Activated naive CD8-positive, alpha-beta T cell (primary cell): Measurements from ENCODE around the gene MCF2L2.
"Not testable (repeated sequence)": the region's sequence is repeated elsewhere in the genome, so short reads cannot be mapped to it uniquely, and the experiment has no call there.

Experiments
- H3K27ac Mint-ChIP-seq: one replicate; pipeline ENCODE4 v1.8.0; 2021; ENCODE audit warnings: mixed read lengths
- H3K27me3 Mint-ChIP-seq: one replicate; pipeline ENCODE4 v1.8.0; 2021; ENCODE audit warnings: mixed read lengths
- H3K36me3 Mint-ChIP-seq: one replicate; pipeline ENCODE4 v1.8.0; 2021; ENCODE audit warnings: mixed read lengths
- H3K4me1 Mint-ChIP-seq: one replicate; pipeline ENCODE4 v1.8.0; 2021; ENCODE audit warnings: low read depth, mixed read lengths
- H3K4me3 Mint-ChIP-seq: one replicate; pipeline ENCODE4 v1.8.0; 2021; ENCODE audit warnings: mild to moderate bottlenecking, mixed read lengths
- H3K9me3 Mint-ChIP-seq: one replicate; pipeline ENCODE4 v1.8.0; 2021; ENCODE audit warnings: low read depth, mixed read lengths

MCF2L2 gene, protein sequence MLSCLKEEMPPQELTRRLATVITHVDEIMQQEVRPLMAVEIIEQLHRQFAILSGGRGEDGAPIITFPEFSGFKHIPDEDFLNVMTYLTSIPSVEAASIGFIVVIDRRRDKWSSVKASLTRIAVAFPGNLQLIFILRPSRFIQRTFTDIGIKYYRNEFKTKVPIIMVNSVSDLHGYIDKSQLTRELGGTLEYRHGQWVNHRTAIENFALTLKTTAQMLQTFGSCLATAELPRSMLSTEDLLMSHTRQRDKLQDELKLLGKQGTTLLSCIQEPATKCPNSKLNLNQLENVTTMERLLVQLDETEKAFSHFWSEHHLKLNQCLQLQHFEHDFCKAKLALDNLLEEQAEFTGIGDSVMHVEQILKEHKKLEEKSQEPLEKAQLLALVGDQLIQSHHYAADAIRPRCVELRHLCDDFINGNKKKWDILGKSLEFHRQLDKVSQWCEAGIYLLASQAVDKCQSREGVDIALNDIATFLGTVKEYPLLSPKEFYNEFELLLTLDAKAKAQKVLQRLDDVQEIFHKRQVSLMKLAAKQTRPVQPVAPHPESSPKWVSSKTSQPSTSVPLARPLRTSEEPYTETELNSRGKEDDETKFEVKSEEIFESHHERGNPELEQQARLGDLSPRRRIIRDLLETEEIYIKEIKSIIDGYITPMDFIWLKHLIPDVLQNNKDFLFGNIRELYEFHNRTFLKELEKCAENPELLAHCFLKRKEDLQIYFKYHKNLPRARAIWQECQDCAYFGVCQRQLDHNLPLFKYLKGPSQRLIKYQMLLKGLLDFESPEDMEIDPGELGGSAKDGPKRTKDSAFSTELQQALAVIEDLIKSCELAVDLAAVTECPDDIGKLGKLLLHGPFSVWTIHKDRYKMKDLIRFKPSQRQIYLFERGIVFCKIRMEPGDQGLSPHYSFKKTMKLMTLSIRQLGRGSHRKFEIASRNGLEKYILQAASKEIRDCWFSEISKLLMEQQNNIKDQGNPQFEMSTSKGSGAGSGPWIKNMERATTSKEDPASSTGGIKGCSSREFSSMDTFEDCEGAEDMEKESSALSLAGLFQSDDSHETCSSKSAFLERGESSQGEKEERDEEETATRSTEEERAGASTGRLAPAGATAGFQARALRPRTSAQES

GRCh38 chr3:183428447-183429211, at the start of gene MCF2L2:
Gene MCF2L2 (minus strand): TSS chr3:183428619. CDS start chr3:183427977, 642 bp downstream.
- H3K27me3 Mint-ChIP-seq = no peaks in the 10 kb centered on the region
- H3K9me3 Mint-ChIP-seq = no peaks in the 10 kb centered on the region
- peaks cover 23% of the 10 kb centered on the region for H3K4me1 Mint-ChIP-seq

DNA sequence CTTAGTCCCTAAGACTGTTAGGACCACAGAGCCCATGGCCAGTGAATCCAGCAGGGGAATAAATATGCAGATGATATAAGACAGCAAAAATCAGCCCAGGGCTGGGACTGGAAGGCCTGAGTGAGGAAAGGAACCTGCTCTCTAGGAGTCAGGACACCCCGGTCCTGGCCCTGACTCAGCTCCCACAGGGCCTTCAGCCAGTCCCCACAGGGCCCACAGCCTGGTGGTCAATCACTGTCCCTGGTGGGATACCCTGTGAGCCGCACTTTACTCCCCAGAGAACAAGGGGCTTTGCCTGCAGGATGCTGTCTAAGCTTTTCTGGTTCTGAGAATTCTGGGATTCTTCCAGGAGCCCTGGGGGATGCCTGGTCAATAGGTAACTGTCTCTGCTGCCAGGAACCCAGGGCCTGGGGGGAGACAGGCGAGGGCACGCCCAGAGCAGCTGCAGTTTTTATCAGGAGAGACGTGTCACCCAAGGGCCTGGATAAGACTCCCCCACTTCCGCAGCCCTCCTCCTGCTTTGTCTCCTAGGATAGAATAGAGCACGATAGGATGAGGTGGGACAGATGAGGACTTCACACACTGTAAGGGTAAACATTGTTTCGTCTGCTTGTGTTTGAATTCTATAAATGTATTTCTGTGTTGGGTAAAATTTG, 49.5 kb upstream of the MCF2L2 start:
- Mint-ChIP-seq H3K27me3 (no peaks in the 10 kb centered on the region), H3K4me1 (no peaks in the 10 kb centered on the region), H3K27ac (no peak overlapping the region), H3K36me3 (no peaks in the 10 kb centered on the region), H3K9me3 (no peaks in the 10 kb centered on the region), H3K4me3 (no peak overlapping the region)

More at GRCh38 chr3:183428447-183429211, at the start of gene MCF2L2:
- Mint-ChIP-seq H3K4me3 (peak within 1 kb of the TSS; percentile 92), H3K36me3 (no peaks in the 10 kb centered on the region), H3K27ac (peak within 1 kb of the TSS; percentile 51)

DNA sequence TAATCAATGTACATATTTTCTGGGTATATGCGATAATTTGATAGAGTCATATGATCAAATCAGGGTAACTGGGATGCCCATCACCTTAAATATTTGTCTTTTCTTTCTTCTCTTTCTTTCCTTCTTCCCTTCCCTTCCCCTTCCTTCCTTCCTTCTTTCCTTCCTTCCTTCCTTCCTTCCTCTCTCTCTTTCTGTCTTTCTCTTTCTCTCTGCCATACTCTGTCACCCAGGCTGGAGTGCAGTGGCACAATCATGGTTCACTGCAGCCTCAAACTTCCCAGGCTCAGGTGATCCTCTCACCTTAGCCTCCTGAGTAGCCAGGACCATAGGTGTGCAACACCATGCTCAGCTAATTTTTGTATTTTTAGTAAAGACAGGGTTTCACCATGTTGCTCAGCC, 47.3 kb upstream of the MCF2L2 start:
- H3K4me1 Mint-ChIP-seq, H3K27me3 Mint-ChIP-seq, H3K4me3 Mint-ChIP-seq, H3K27ac Mint-ChIP-seq, H3K36me3 Mint-ChIP-seq, H3K9me3 Mint-ChIP-seq: not testable (repeated sequence)

DNA sequence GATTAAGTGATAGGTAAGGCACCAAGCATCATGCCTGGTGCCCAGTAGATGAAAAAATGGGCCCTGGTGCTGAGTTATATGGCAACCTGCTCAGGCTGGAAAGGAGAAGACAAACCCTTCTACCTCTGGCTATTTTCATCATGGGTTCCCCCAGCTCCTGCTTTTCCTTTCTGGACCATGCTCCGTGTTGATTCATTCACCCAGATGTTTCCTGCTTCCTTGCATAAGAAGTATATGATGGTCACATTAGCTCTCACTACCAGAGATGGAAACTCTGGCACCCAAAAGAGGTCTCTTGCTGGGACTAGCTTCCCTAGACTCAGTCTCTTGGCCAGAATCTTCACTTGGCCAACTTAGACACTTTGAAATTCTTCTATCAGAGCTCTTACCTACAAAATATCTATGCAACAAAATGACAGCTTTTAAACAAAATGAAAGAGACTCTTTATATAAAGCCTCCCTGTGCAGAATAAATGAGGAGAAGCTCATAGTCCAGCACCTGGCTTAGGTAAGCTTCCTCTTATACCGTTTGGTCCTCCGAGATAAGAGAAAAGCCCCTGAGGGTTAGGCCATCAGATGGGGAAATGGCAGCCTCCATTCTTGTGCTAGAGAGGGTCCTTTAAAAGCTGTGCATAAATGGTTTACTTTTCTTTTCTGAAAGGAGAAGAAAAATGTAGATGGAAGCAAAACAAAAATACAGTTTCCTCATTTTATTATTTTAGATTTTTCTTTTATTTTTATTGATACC, 46.8 kb upstream of the MCF2L2 start:
- Mint-ChIP-seq H3K36me3 (no peaks in the 10 kb centered on the region), H3K27ac (no peak overlapping the region), H3K27me3 (no peaks in the 10 kb centered on the region), H3K4me1 (no peaks in the 10 kb centered on the region), H3K9me3 (no peaks in the 10 kb centered on the region), H3K4me3 (no peak overlapping the region)

DNA sequence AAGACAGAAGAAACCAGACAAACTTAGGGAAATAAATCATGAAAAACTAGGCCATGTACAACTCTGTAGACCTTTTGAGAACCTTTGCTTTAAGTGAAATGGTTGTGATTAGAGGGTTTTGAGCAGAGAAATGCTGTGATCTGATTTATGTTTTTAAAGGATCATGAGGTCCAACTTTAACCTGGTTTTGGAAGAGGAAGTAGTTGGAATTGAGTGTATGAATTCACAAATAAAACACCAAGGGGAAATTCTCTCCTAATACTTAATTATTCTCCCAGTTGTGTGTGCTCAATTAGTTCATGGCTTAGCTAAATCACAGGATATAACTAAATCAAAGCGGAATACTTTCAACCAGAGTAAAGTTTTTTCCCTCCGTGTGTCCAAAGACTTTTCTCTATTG, 45.5 kb upstream of the MCF2L2 start:
- no peak overlapping the region for H3K4me3 Mint-ChIP-seq
- no peak overlapping the region for H3K27ac Mint-ChIP-seq
- no peaks in the 10 kb centered on the region for H3K9me3 Mint-ChIP-seq
- H3K27me3 Mint-ChIP-seq = no peaks in the 10 kb centered on the region
- peaks cover 6% of the 10 kb centered on the region for H3K4me1 Mint-ChIP-seq
- H3K36me3 Mint-ChIP-seq = no peaks in the 10 kb centered on the region

DNA sequence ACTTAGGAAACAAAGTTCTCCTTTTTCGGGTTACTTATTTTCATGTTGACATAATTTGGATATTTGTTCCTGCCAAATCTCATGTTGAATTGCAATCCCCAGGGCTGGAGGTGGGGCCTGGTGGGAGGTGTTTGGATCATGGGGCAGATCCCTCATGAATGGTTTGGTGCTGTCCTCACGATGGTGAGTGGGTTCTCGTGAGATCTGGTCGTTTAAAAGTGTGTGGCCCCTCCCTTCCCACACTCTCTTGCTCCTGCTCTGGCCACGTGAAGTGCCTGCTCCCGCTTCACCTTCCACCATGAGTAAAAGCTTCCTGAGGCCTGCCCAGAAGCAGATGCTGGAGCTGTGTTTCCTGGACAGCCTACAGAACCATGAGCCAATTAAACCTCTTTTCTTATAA, 43.7 kb upstream of the MCF2L2 start:
- Mint-ChIP-seq H3K27me3 (peaks cover 1% of the 10 kb centered on the region), H3K36me3 (no peaks in the 10 kb centered on the region), H3K4me3 (no peak overlapping the region), H3K9me3 (no peaks in the 10 kb centered on the region), H3K27ac (no peak overlapping the region), H3K4me1 (peaks cover 16% of the 10 kb centered on the region)

DNA sequence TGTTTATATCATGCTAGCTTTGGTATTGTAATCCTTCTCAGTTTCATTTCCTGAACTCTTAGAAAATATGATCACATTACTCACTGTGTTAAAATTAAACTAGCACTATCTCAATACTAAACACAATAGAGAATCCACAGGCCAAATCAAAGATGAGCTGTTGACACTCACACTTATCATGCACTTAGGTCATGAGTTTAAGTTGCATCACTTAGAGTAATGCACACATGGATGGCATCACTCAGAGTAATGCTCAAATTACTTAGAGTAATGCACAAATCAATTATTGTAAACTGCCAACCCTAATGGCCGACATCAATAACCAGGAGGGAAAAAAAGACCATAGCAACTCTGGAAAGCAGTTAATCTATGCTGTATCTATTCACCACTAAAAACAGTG, 40.0 kb upstream of the MCF2L2 start:
- peaks cover 1% of the 10 kb centered on the region for H3K27me3 Mint-ChIP-seq
- peaks cover 16% of the 10 kb centered on the region for H3K4me1 Mint-ChIP-seq
- H3K9me3 Mint-ChIP-seq = no peaks in the 10 kb centered on the region
- peak overlapping the region; percentile 38 for H3K4me3 Mint-ChIP-seq
- no peaks in the 10 kb centered on the region for H3K36me3 Mint-ChIP-seq
- peak overlapping the region; percentile 78 for H3K27ac Mint-ChIP-seq

DNA sequence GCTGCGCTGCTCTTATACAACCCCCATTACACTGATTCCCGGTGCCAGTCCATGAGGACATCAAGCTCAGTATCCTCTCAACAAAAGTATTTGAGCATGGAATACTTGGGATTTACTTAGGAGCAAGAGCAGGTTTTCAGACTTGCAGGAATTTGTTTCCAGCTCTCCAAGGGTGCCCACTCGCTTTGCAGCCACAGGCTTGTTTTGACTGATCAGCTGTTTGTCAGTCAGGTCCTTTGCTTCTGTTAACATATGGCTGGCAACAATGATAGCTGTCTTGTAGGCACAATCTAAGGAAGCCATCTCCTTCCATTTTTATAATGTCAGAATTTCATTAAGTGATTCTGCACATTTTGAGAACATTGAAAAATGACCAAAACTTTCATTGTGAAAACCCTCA, 38.2 kb upstream of the MCF2L2 start:
- H3K27me3 Mint-ChIP-seq = peaks cover 1% of the 10 kb centered on the region
- H3K4me1 Mint-ChIP-seq = peaks cover 16% of the 10 kb centered on the region
- no peaks in the 10 kb centered on the region for H3K9me3 Mint-ChIP-seq
- no peak overlapping the region for H3K27ac Mint-ChIP-seq
- H3K36me3 Mint-ChIP-seq = no peaks in the 10 kb centered on the region
- H3K4me3 Mint-ChIP-seq = no peak overlapping the region

- H3K9me3 Mint-ChIP-seq, H3K27me3 Mint-ChIP-seq, H3K4me3 Mint-ChIP-seq, H3K27ac Mint-ChIP-seq, H3K36me3 Mint-ChIP-seq: not testable (repeated sequence)
- peaks cover 16% of the 10 kb centered on the region for H3K4me1 Mint-ChIP-seq
Measured at GRCh38 chr3:183465710-183466109, 37.3 kb upstream of the MCF2L2 start.

GRCh38 chr3:183464480-183464879, 36.1 kb upstream of the MCF2L2 start:
- Mint-ChIP-seq H3K4me3 (no peak overlapping the region), H3K9me3 (no peaks in the 10 kb centered on the region), H3K27ac (no peak overlapping the region), H3K36me3 (peaks cover 3% of the 10 kb centered on the region), H3K27me3 (peaks cover 1% of the 10 kb centered on the region), H3K4me1 (peaks cover 15% of the 10 kb centered on the region)

- Mint-ChIP-seq H3K4me1 (no peaks in the 10 kb centered on the region), H3K4me3 (no peak overlapping the region), H3K9me3 (no peaks in the 10 kb centered on the region), H3K36me3 (peaks cover 6% of the 10 kb centered on the region), H3K27me3 (no peaks in the 10 kb centered on the region), H3K27ac (no peak overlapping the region)
Measured at GRCh38 chr3:183460081-183461055, 31.9 kb upstream of the MCF2L2 start.

DNA sequence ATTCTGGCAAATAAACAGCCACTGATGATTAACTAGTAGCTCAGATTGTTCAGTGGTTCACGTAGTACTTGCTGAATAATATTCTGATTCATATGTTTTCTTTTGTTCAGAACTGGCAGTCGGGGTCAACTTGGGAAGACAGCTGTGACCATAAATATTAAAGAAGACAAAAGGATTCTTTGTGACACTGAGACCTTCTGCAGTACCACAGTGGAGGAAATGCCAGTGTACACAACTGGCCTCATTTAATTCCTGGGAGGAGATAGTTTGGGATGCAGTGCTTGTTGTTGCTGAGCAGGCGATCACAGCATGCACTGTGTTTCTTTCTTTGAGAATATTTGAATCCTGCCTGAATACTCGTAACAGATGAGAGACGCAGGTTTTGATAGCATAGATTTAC, 26.7 kb upstream of the MCF2L2 start:
- no peaks in the 10 kb centered on the region for H3K4me1 Mint-ChIP-seq
- no peak overlapping the region for H3K4me3 Mint-ChIP-seq
- H3K36me3 Mint-ChIP-seq = peaks cover 11% of the 10 kb centered on the region
- no peak overlapping the region for H3K27ac Mint-ChIP-seq
- H3K27me3 Mint-ChIP-seq = no peaks in the 10 kb centered on the region
- no peaks in the 10 kb centered on the region for H3K9me3 Mint-ChIP-seq

DNA sequence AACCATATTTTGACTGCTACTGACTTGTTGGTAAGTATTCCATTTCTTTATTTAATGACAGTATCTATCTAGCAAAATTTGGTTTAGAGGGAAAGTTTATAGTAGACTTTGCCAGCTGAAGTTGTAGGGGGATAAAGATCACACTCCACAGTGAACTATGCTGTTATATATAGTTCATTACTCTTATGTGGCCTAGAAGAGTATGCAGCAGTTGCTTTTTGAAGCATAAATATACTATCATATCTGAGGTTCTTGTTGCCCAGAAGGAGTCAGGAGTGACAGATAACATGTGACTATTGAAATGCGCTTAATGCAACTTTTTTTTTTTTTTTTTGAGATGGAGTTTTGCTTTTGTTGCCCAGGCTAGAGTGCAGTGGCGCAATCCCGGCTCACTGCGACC, 25.6 kb upstream of the MCF2L2 start:
- H3K27ac Mint-ChIP-seq = no peak overlapping the region
- no peak overlapping the region for H3K4me3 Mint-ChIP-seq
- peaks cover 11% of the 10 kb centered on the region for H3K36me3 Mint-ChIP-seq
- no peaks in the 10 kb centered on the region for H3K27me3 Mint-ChIP-seq
- no peaks in the 10 kb centered on the region for H3K9me3 Mint-ChIP-seq
- peaks cover 2% of the 10 kb centered on the region for H3K4me1 Mint-ChIP-seq
